DMS 273 (cell line): ENCODE results near the gene PCSK6.

ENCODE experiments used
- DNase-seq: peaks from one replicate; lab custom pipeline; 2025; ENCODE audit not compliant: unreplicated experiment; lab: John Stamatoyannopoulos, UW

Gene PCSK6

GRCh38 chr15:101255615-101256241 lies 233.8 kb downstream of the PCSK6 start:
- peak; percentile 68 for DNase-seq

GRCh38 chr15:101255051-101255395 lies 234.5 kb downstream of the PCSK6 start:
- DNase-seq = peak; percentile 55

DNA sequence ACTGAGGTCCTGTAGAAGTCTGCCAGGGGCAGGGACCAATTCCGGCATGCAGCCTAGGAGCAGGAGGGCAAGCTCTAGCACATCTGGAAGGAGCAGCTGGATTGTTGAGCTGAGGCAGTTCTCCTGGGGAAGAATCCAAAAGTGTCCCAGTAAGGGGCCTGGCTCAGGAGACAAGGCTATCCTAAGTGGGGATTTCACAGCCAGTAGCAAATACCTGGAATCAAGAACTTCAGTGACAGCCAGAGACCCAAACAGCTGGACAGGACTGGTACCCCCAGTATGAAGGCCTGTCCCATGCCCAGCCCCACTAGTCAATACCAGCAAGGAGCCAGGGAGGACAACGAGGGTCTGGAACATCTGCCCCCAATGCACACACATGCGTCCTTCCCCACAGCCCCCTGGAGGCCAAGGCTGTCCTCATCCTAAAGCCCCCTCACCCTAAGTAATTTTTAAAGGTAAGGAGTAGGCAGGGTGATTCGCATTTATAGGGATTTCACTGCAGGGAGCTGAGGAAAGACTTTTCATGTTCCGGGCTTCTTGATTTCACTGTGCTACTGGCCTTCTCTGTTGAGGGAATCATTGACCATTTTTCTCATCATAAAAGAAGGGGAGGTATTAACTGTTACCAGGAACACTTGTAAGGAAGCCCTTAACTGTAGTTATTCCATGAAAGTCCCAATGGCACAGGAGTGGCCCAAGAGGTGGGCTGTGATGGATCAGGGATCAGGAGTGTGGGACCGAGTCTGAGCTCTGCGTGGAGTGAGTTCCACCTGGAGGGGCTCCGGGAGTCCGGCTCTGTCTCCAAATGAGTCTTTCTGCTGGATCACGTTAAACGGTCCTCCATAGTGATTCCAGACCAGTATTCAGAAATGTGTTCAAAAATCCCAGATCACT lies 235.1 kb downstream of the PCSK6 start:
- no peak for DNase-seq
